Nephron (organoid): ENCODE results near the gene SLC22A16.

Source experiments
- H3K27ac Mint-ChIP-seq, 3 experiments: 2 replicates each; pipeline ENCODE4 v1.8.0; 2020; ENCODE audit warnings: mixed read lengths in 3 of 3, mild to moderate bottlenecking in 2 of 3, moderate library complexity in 1 of 3
- H3K27me3 Mint-ChIP-seq: 2 replicates; pipeline ENCODE4 v1.8.0; 2021; ENCODE audit warnings: low read depth, mild to moderate bottlenecking, moderate library complexity, mixed read lengths
- H3K36me3 Mint-ChIP-seq: 2 replicates; pipeline ENCODE4 v1.8.0; 2020; ENCODE audit warnings: low read depth, mixed read lengths
- H3K4me1 Mint-ChIP-seq: 2 replicates; pipeline ENCODE4 v1.8.0; 2020; ENCODE audit warnings: mixed read lengths
- H3K4me3 Mint-ChIP-seq, 3 experiments: 2 replicates each; pipeline ENCODE4 v1.8.0; 2020; ENCODE audit warnings: mild to moderate bottlenecking in 3 of 3, mixed read lengths in 3 of 3, moderate library complexity in 2 of 3
- H3K9me3 Mint-ChIP-seq: 2 replicates; pipeline ENCODE4 v1.8.0; 2020; ENCODE audit warnings: mixed read lengths
- TF ChIP-seq, protein P1 (sequence below), 3 experiments: fragments of 200-600 bp; sonication (generic); IDR thresholded peaks; one replicate each; pipeline ENCODE4 v1.5.0; 2021; ENCODE audit warnings: antibody characterized with exemption in 3 of 3; ENCODE audit not compliant: unreplicated experiment in 3 of 3

The SLC22A16 gene

DNA sequence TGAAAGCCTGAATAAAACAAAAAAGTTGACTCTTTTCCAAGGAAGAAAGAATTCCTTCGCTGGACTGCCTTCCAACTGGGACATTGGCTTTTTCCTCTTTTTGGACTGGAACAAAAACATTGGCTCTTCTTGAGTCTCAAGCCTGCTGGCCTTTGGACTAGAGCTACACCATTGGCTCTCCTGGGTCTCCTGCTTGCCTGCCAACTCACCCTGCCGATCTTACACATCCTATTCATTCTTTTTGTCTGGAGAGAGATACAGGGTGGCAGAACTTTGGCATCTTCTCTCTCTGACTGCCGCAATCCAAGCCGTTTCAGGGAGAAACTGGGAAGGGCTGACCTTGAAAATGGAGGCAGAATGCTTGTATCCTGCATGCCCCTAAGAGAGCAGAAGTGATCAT is 81.2 kb downstream of the SLC22A16 start:
- peaks cover 31% of the 10 kb centered on the region for H3K4me1 Mint-ChIP-seq
- peak overlapping the region in 1 of 3 experiments; percentile 17 for H3K27ac Mint-ChIP-seq
- TF ChIP-seq, protein P1, sequence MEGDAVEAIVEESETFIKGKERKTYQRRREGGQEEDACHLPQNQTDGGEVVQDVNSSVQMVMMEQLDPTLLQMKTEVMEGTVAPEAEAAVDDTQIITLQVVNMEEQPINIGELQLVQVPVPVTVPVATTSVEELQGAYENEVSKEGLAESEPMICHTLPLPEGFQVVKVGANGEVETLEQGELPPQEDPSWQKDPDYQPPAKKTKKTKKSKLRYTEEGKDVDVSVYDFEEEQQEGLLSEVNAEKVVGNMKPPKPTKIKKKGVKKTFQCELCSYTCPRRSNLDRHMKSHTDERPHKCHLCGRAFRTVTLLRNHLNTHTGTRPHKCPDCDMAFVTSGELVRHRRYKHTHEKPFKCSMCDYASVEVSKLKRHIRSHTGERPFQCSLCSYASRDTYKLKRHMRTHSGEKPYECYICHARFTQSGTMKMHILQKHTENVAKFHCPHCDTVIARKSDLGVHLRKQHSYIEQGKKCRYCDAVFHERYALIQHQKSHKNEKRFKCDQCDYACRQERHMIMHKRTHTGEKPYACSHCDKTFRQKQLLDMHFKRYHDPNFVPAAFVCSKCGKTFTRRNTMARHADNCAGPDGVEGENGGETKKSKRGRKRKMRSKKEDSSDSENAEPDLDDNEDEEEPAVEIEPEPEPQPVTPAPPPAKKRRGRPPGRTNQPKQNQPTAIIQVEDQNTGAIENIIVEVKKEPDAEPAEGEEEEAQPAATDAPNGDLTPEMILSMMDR (IDR thresholded peaks at IDR 0.05; ENCODE audit: unreplicated experiment in 3 of 3), result no peak
- no peaks in the 10 kb centered on the region for H3K27me3 Mint-ChIP-seq
- no peaks in the 10 kb centered on the region for H3K36me3 Mint-ChIP-seq
- H3K9me3 Mint-ChIP-seq, result no peaks in the 10 kb centered on the region
- no peak overlapping the region for H3K4me3 Mint-ChIP-seq

DNA sequence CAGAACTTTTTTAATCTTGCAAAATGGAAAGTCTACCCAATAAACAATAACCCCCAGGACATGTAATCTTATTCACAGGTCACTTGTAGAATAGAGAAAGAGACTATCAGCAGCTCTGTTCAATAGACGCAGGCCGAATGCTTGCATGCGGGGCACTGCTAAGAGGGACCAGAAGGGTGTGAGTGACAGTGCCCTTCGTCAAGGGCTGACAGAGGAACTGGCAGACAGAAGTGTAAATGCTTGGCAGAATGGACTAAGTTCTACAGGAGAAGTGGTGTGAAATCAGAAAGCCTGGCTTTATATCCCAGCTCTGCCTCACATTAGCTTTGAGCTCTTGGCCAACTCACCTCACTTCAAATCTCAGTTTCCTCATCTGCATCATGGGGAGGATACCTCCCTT is 82.0 kb downstream of the SLC22A16 start:
- TF ChIP-seq, protein P1 (IDR thresholded peaks at IDR 0.05; ENCODE audit: unreplicated experiment in 3 of 3), result no peak
- H3K4me3 Mint-ChIP-seq, result no peak overlapping the region
- no peaks in the 10 kb centered on the region for H3K9me3 Mint-ChIP-seq
- H3K4me1 Mint-ChIP-seq, result peaks cover 36% of the 10 kb centered on the region
- H3K36me3 Mint-ChIP-seq, result no peaks in the 10 kb centered on the region
- no peaks in the 10 kb centered on the region for H3K27me3 Mint-ChIP-seq
- H3K27ac Mint-ChIP-seq, result no peak overlapping the region

DNA sequence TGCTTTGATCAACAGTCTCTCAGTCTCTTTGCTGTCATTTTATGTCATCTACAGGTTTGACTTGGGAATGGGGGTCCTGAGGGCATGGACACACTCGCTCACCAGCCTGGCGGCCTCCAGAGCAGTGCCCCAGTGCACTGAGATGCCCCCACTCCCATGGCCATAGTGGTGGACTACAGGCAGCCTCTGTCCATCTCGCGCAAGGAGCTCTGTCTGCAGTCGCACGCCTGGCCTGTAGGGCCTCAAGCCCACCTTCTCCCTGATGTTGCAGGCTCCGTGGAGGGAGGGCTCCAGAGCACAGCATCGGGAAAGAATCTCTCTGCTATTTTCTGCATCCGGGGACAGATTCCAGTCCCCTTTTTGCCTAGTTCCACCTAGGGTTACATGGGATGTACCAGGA is 83.7 kb downstream of the SLC22A16 start:
- no peaks in the 10 kb centered on the region for H3K36me3 Mint-ChIP-seq
- no peaks in the 10 kb centered on the region for H3K9me3 Mint-ChIP-seq
- no peak overlapping the region for H3K4me3 Mint-ChIP-seq
- TF ChIP-seq, protein P1 (IDR thresholded peaks at IDR 0.05; ENCODE audit: unreplicated experiment in 3 of 3), result no peak
- no peak overlapping the region for H3K27ac Mint-ChIP-seq
- no peaks in the 10 kb centered on the region for H3K27me3 Mint-ChIP-seq
- H3K4me1 Mint-ChIP-seq, result peaks cover 26% of the 10 kb centered on the region

DNA sequence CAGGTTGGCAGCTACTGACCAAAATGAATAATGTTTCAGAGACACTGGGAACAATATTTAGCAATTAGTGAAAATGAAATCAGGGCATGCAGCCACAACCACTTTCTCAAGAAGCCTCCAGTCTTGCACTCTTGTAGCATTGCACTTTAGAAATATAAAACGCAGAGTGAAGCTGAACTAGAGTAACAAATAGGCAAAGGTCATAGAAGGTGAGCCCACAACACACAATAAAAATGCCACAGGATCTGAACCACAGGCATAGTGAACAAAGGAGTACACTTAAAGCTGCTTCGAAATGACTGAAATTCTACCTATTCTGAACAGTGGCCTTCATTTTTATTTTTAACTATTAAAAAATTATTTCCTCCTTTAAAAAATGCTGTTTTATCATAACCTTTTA is 86.0 kb downstream of the SLC22A16 start:
- Mint-ChIP-seq H3K4me3 (no peak overlapping the region), H3K36me3 (no peaks in the 10 kb centered on the region), H3K27me3 (no peaks in the 10 kb centered on the region), H3K9me3 (no peaks in the 10 kb centered on the region), H3K4me1 (peaks cover 20% of the 10 kb centered on the region), H3K27ac (peak overlapping the region in 2 of 3 experiments; percentile 8 to 27)
- TF ChIP-seq, protein P1 (IDR thresholded peaks at IDR 0.05; ENCODE audit: unreplicated experiment in 3 of 3), result no peak

DNA sequence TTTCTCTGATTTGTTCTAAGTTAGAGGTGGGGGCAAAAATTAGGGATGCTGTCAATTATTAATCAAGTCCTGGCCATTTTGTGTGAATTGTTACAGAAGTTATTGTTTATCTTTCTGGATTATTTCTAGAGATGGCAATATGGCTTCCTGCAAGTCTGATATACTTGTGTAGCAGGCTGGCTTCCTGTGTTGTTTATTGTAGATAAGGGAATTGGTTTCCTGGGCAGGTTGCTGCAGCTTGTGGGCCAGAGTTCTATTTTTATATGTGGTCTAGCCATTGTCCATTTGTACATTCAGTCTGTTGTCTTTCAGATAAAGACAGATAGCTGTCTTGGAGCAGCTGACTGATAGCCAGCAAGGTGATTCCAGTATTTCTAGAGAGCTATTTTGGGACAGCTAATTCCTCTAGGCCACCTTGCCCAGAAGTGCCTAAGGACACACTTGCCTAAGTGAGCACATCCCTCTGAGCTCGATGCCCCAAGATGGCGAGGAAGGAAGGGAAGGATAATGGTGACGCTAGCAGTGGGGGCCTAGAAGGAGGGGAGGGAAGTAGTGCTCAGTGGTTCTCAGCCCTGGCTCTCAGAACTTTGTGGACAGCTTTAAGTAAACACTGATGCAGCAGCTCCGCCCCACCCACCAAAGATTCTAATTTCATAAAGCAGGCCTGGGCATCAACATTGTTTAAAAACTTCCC is 86.6 kb downstream of the SLC22A16 start:
- TF ChIP-seq, protein P1 (IDR thresholded peaks at IDR 0.05; ENCODE audit: unreplicated experiment in 3 of 3), result no peak
- H3K9me3 Mint-ChIP-seq, result no peaks in the 10 kb centered on the region
- H3K4me3 Mint-ChIP-seq, result no peak overlapping the region
- peaks cover 16% of the 10 kb centered on the region for H3K4me1 Mint-ChIP-seq
- H3K27me3 Mint-ChIP-seq, result no peaks in the 10 kb centered on the region
- H3K36me3 Mint-ChIP-seq, result no peaks in the 10 kb centered on the region
- H3K27ac Mint-ChIP-seq, result peak overlapping the region in 2 of 3 experiments; percentile 8 to 11

DNA sequence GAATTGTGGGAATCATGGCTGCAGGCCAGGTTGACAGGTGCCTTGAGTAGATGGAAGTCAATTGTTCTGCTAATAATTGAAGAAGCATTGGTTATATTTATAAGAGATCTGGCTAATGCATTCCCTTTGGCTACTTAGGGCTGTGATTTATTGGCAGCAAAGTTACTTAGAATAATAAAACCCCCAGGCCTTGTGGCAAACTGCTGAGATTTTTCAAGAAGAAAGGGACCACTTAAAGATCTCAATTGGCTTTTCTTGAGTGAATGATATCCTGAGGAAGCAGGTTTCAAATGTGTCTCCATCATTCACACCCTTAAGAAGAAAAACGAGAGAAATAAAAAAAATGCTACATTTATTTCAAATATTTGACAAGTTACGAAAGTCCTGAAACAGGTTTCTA is 88.4 kb downstream of the SLC22A16 start:
- Mint-ChIP-seq H3K9me3 (no peaks in the 10 kb centered on the region), H3K36me3 (no peaks in the 10 kb centered on the region), H3K4me1 (peaks cover 16% of the 10 kb centered on the region), H3K27ac (no peak overlapping the region), H3K27me3 (no peaks in the 10 kb centered on the region), H3K4me3 (no peak overlapping the region)
- TF ChIP-seq, protein P1 (IDR thresholded peaks at IDR 0.05; ENCODE audit: unreplicated experiment in 3 of 3), result no peak
